Left ventricle myocardium superior (tissue), 1 donor: ENCODE data around the gene GRM2. TPM values are rescaled to one million over a fixed set of nuclear protein-coding genes. Genes with fewer than 3 reads are reported as not detected.
"Not testable (repeated sequence)": the region's sequence is repeated elsewhere in the genome, so short reads cannot be mapped to it uniquely, and the experiment has no call there.

Source experiments
- ATAC-seq: fragments of 200-7000 bp; cut with Tn5 transposase; one replicate; pipeline ENCODE4 v1.9.1; 2020; ENCODE audit warnings: mild to moderate bottlenecking, moderate library complexity
- DNase-seq: peaks from one replicate; pipeline ENCODE4 v3.0.0-alpha.2; 2020
- intact Hi-C: fragments of 100-400 bp; cut with micrococcal nuclease; formaldehyde crosslinking; loops from one replicate; pipeline ENCODE4 v1.11.0; 2022
- total RNA-seq: library from RNA; stranded (reverse); fragmentation: NEBNext Ultra II Directional; extraction: Animal tissue kit (Norgen Biotek cat#: 25700); gene quantifications from one replicate; pipeline ENCODE4 v1.2.1, GENCODE V29; 2021
- donor health status: DM: no; HTN: yes; CAD: no; lungs with severe emphysema.

GRM2 gene
- total RNA-seq, 1 donor from 2014 or later, result 0.07 TPM

- intact Hi-C loops, DNase-seq, ATAC-seq: not testable (repeated sequence)
These were observed 47.2 kb downstream of the GRM2 start for GRCh38 chr3:51753763-51754750.

GRCh38 chr3:51759203-51759602 is 52.3 kb downstream of the GRM2 start:
- DNase-seq, result no peak
- ATAC-seq, result no peak
- intact Hi-C loops, result no loop called here

Other genes with a start within 250 kb of the GRM2 start
- 14.8 TPM for gene DCAF1, start 207.1 kb upstream of the GRM2 start, total RNA-seq
- gene RAD54L2, start 168.3 kb upstream of the GRM2 start, total RNA-seq, result 10.4 TPM
- 36.2 TPM for gene TEX264, start 35.8 kb upstream of the GRM2 start, total RNA-seq
- not detected for gene IQCF6, start 72.2 kb downstream of the GRM2 start, total RNA-seq
- not detected for gene IQCF2, start 154.5 kb downstream of the GRM2 start, total RNA-seq
- gene IQCF5, start 168.5 kb downstream of the GRM2 start, total RNA-seq, result not detected
- gene IQCF1, start 196.3 kb downstream of the GRM2 start, total RNA-seq, result not detected
- gene RRP9, start 234.8 kb downstream of the GRM2 start, total RNA-seq, result 8.2 TPM
- gene PARP3, start 235.3 kb downstream of the GRM2 start, total RNA-seq, result 14.7 TPM
- 0.15 TPM for gene GPR62, start 248.3 kb downstream of the GRM2 start, total RNA-seq